ENCODE data around the gene BCAS1. TPM values are rescaled to one million over a fixed set of nuclear protein-coding genes. Genes with fewer than 3 reads are reported as not detected.

BCAS1 gene
- total RNA-seq, 4 donors from 2014 or later: 0.29 to 0.83 TPM; not detected in 2

GRCh38 chr20:54041336-54041735, 29.1 kb downstream of the BCAS1 start:
- Histone ChIP-seq H3K36me3 (no peaks in the 10 kb centered on the region), H3K27me3 (no peaks in the 10 kb centered on the region), H3K27ac (peak overlapping the region; percentile 45 to 60), H3K4me1 (no peaks in the 10 kb centered on the region), H3K9me3 (no peaks in the 10 kb centered on the region), H3K4me3 (no peak overlapping the region)
- no peak for DNase-seq
- intact Hi-C loops (cut with DNase I; ENCODE audit: low total_unique reads): no loop called here
- TF ChIP-seq CTCF (IDR thresholded peaks at IDR 0.05) (no peak), POLR2A (IDR thresholded peaks at IDR 0.05) (no peak)

- Histone ChIP-seq H3K36me3 (no peaks in the 10 kb centered on the region), H3K4me1 (no peaks in the 10 kb centered on the region), H3K9me3 (no peaks in the 10 kb centered on the region), H3K4me3 (no peak overlapping the region), H3K27me3 (no peaks in the 10 kb centered on the region), H3K27ac (peak overlapping the region; percentile 45 to 60)
- no peak for TF ChIP-seq CTCF (IDR thresholded peaks at IDR 0.05)
- TF ChIP-seq POLR2A (IDR thresholded peaks at IDR 0.05): no peak
- intact Hi-C loops (cut with DNase I; ENCODE audit: low total_unique reads): no loop called here
- DNase-seq: no peak
Measured at GRCh38 chr20:54040531-54040930, 29.9 kb downstream of the BCAS1 start.

- Histone ChIP-seq H3K4me1 (no peaks in the 10 kb centered on the region), H3K36me3 (no peaks in the 10 kb centered on the region), H3K27ac (no peak overlapping the region), H3K4me3 (no peak overlapping the region), H3K27me3 (no peaks in the 10 kb centered on the region), H3K9me3 (no peaks in the 10 kb centered on the region)
- DNase-seq: no peak
- intact Hi-C loops (cut with DNase I; ENCODE audit: low total_unique reads): no loop called here
- TF ChIP-seq CTCF (IDR thresholded peaks at IDR 0.05) (no peak), POLR2A (IDR thresholded peaks at IDR 0.05) (no peak)
Measured at GRCh38 chr20:54038961-54039360, 31.4 kb downstream of the BCAS1 start.

- Histone ChIP-seq H3K4me1 (no peaks in the 10 kb centered on the region), H3K9me3 (peaks cover 0 to 6% of the 10 kb centered on the region in 2 donors), H3K4me3 (no peak overlapping the region), H3K36me3 (no peaks in the 10 kb centered on the region), H3K27ac (no peak overlapping the region), H3K27me3 (no peaks in the 10 kb centered on the region)
- TF ChIP-seq CTCF (IDR thresholded peaks at IDR 0.05): no peak
- no peak for TF ChIP-seq POLR2A (IDR thresholded peaks at IDR 0.05)
- intact Hi-C loops (cut with DNase I; ENCODE audit: low total_unique reads): no loop called here
- no peak for DNase-seq
Measured at GRCh38 chr20:54037525-54037924, 32.9 kb downstream of the BCAS1 start.

GRCh38 chr20:54029643-54030042, 40.8 kb downstream of the BCAS1 start:
- intact Hi-C loops (cut with DNase I; ENCODE audit: low total_unique reads): no loop called here
- H3K4me1 ChIP-seq: peaks cover 3 to 6% of the 10 kb centered on the region in 2 donors
- no peak overlapping the region for H3K4me3 ChIP-seq
- TF ChIP-seq POLR2A (IDR thresholded peaks at IDR 0.05) (no peak), CTCF (IDR thresholded peaks at IDR 0.05) (no peak)
- H3K9me3 ChIP-seq: peaks cover 0 to 6% of the 10 kb centered on the region in 2 donors
- H3K27ac ChIP-seq: no peak overlapping the region
- no peak for DNase-seq
- no peaks in the 10 kb centered on the region for H3K27me3 ChIP-seq
- H3K36me3 ChIP-seq: no peaks in the 10 kb centered on the region
